NCI-H1694 (cell line): ENCODE results near the gene DDX4.
"Not testable (repeated sequence)": the region's sequence is repeated elsewhere in the genome, so short reads cannot be mapped to it uniquely, and the experiment has no call there.

Experiments
- DNase-seq: peaks from one replicate; lab custom pipeline; 2025; lab: John Stamatoyannopoulos, UW

The DDX4 gene

DNA sequence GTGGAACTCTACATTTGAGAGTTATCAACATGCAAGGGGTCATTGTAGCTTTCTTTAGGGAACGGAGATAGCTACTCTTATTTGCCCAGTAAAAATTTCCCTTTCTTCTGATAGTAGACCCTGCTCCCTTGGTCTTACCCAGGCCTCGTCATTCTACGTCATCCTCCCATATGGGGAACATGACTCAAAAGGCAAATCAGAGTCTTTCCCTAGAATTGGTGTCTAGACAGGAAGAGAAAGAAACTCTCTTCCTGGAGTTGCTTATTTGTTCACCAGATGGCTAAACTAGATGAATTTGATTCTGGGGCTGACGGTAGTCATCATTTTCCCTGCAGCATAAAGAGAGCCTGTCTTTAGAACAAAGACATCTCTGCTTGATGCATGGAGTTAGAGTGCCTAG, 13.6 kb upstream of the DDX4 start:
- DNase-seq, result no peak

DNA sequence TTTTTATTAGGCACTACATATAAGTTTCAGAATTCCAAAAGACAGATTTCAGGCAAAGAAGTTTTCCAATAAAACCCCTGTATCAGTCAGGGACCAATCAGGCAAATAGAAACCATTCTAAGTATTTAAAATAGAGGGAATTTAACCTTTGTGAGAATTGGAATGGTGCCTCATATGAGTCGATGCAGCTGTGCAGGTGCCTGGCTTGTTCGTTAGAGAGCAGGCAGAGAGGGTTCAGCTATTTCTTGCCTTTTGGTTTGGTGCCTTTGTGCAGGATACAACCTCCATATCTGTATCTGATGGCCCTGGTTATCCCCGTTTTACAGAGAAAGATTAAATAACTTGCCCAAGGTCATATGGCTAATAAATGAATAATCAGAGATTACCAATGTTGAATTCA, 6.0 kb upstream of the DDX4 start:
- no peak for DNase-seq

DNA sequence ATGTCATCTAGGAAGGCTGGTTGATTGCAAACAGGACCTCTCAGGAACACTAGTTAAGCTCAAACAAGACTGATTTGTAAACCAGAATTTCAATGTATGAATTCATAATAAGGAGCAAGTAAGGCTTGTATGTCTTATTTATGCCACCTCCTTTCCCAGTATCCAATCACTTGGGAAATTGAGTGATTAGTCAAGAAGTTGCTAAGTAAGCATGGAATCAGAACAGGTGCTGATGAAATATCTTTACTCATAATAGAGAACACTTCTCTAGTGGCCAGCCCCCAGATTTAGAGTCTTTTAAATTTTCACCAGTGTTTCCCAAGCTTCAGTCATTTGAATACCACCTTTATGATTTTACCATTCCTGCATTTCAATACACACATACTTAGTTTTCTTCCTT, 5.3 kb upstream of the DDX4 start:
- DNase-seq, result no peak

DNA sequence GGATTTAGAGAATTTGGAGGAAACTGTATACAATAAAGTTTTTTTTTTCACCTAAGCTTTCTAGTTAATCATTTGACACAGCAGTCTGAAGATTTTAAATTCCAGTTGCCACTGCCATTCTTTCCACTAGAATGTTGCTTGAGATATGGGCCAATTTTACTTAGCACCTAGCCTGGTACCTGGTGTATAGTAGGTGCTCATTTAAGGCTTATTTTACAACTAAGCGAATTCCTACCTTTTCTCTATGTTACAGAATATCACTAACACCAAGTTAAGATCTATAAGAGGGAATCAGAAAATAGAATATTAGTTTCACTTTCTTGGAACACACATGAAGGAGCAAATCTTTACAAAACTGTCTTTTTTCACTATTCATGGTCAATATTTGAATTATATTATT, 3.2 kb upstream of the DDX4 start:
- no peak for DNase-seq

DNA sequence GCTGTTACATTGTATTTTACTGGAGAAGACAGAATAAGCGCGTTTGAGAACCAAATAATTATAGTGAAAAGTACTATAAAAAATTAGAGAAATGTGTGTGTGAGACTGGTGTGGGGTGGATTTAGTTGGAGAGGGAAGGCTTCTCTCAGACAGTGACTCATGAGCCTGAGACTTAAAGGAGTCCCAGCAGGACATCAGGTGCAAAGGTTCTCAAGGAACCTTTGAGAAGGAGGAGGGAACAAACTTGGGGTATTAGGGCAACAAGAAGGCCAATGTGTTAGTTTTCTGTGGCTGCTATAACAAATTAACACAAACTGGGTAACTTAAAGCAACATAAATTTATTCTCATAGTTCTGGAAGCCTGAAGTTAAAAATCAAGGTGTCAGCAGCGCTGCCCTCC, 4.9 kb downstream of the DDX4 start:
- DNase-seq, result no peak

DNA sequence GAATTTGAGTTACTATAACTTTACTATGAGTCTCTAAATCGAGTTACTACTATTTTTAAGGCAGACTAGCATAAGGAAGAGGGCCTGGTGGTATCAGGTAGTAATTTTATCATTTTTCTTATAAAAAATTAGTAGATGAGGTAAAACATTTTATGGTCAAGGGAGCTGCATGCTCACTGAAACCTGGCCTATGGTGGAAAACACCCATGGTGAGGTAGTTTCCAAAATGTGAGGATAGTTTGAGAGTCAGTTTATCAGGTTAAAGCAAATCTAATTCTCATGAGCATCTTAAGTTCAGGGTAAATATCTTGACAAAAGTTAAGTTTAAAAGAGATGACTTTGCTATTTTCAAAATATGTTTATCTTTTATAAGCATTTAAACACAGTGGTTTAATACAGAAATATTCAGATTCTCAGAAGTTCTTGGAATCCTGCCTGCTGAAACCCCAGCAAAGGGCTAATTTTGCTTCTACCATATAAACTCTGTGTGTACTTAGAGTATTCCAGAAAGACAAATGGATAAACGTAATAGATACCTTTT, 10.0 kb downstream of the DDX4 start:
- no peak for DNase-seq

DNA sequence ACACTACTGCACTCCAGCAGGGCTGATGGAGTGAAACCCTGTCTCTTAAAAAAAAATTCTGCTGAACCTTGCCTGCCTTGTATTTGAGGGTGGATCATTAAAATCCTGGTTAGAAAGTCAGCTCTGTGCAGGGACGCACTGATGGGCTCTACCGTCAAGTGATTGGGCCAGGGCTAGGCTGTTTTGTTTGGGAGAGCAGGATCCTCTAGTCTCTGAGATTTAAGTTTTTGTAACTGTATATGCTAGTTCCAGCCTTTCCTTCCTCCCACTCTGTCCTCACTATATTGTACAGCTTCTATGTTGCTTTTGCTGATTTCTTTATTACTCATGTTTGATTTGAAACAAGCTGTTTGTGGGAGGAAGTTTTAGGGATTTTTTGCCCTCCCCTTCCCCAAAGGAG, 11.5 kb downstream of the DDX4 start:
- no peak for DNase-seq

DNA sequence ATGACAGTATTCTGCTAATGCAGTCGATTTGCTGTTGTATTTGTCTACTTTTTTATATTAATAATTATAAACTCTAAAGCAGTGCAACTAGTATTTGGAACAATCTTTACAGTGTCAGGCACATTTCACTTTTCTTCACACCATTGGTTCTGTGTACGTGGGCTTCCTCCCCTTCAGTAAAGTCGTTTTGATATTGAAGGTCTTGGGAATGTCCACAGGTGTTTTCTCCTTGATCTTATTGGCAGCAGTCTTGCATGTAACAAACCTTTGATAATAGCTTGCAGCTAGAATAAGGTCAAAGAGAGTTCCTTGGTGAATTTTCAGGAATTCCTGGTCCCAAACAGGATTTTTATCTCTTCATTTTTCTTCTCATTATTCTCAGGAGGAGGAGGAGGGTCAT, 12.2 kb downstream of the DDX4 start:
- DNase-seq, result no peak

DNA sequence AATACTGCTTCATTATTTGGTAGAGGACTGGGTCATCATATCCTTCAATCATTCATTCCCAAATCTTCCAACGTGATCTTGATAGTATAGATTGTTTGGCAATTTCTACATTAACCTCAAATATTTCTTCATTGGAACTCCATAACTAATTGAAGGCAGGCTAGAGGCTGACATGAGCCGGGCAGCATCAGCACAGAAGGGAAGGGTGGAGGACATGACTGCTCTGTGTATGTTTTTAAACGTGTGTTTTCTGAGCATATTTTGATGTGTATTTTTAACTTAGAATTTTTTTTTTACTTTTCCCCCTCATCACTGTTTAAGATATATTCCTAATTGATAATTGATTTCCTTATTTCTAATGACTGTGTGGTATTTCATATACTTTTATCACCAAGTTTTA, 12.6 kb downstream of the DDX4 start:
- DNase-seq, result no peak

DNA sequence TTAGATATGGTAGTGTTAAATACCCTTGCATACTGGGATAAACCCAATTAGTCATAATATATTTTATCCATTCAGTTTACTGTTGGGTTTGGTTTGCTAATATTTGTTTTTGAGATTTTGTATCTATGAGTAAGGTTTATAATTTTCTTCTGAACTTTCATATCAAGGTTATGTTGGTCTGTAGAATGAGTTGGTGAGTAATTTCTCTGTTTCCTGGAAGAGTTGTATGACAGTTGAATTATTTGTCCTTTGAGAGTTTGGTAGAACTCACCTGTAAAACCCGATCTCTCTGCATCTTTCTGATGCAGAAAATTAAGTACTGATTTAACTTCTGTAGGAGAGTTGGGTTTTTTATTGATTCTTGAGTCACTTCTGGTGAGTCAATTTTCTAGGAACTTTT, 20.4 kb downstream of the DDX4 start:
- DNase-seq, result no peak

DNA sequence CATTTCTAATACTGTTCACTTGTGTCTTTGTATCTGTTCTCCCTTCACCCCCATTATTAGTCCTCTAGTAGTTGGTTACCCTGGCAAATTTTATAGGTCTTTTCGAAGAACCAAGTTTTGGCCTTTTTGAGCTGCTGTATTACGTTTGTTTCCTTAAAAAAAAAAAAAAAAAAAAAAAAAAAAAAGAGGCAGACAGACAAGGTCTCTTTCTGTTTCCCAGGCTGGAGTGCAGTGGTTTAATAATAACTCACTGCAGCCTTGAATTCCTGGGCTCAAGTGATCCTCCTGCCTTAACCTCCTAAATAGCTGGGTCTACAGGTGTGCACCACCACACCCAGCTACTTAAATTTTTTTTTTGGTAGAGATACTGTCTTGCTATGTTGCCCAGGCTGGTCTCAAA, 20.9 kb downstream of the DDX4 start:
- no peak for DNase-seq

DNA sequence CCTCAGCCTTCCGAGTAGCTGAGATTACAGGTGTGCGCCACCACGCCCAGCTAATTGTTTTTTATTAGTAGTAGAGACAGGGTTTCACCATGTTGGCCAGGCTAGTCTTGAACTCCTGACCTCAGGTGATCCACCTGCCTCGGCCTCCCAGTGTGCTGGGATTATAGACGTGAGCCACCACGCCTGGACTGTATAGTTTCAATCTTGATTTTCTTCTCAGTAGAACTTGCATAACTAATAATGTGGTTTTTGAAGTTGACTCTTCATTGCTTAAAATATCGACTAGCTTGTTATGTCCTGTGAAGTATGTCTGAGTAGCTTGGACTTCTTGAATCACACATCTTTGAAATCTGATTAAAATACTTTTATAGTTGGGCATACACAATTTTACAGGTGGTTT, 23.9 kb downstream of the DDX4 start:
- DNase-seq, result not testable (repeated sequence)

DNA sequence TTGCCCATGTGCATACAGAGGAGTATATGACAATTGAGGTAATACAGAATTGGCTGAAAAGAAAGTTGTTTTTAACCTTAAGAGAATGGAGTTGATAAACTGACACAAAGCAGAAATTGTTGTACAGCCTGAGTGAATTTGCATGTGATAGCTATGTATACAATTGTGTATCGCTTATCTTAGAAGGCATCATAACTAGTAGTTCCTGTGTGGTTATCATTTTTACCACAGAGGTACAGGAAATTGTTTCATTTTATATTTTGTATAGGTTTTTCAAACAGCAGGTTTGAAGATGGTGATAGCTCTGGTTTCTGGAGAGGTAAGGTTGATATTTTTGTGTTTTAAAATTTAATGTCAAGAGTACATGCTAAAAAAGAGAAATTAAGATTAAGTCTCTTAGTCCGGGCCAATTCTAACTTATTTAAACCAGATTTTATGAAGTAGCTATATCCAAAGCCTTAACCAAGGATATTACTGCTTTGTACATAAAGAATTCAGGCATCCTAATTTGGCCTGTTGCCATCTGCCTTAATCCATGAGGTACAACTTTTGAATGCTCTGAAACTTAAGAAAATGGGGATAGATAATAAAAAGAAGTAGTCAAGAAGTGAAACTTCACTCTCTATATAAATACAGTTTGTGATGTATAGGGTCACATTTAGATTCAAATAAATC, 26.0 kb downstream of the DDX4 start:
- no peak for DNase-seq

DNA sequence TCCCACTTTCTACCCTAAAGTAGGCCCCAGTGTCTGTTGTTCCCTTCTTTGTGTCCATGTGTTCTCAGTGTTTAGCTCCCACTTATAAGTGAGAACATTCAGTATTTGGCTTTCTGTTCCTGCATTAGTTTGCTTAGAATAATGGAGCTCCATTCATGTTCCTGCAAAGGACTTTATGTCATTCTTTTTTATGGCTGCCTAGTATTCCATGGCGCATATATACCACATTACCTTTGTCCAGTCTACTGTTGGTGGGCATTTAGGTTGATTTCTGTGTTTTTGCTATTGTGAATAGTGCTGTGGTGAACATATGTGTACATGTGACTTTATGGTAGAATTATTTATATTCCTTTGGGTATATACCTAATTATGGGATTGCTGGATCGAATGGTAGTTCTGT, 30.4 kb downstream of the DDX4 start:
- DNase-seq, result no peak

DNA sequence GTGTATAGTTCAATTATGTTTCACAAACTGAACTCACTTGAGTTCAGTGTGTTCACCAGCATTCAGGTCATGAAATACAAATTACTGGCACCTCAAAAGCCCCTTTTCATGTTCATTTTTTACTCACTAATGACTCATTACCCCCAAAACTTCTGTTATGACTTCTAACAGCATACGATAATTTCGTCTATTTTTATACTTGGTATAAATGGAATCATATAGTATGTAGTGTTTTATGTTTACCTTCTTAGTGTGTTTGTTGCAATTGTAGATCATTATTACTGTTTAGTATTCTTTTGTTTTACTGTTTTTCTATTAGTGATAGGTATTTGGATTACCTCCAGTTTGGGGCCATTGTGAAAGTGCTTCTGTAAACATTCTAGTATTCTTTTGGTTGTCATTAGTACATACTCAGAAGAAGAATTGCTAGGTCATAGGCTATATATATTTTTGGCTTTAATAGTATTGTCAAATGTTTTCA, 33.4 kb downstream of the DDX4 start:
- DNase-seq, result no peak

DNA sequence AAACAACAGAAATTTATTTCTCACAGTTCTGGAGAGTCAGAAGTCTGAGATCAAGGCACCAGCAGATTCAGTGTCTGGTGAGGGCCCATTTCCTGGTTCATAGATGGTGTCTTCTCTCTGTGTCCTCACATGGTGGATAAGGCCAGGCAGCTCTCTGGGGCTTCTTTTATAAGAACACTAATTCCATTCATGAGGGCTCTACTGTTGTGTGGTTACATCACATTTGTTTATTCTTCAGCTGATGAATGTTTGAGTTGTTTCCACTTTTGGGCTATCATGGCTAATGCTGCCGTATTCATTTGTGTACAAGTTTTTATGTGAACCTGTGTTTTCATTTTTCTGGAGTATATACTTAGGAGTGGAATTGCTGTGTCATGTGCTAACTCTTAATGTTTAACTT, 35.2 kb downstream of the DDX4 start:
- no peak for DNase-seq

DNA sequence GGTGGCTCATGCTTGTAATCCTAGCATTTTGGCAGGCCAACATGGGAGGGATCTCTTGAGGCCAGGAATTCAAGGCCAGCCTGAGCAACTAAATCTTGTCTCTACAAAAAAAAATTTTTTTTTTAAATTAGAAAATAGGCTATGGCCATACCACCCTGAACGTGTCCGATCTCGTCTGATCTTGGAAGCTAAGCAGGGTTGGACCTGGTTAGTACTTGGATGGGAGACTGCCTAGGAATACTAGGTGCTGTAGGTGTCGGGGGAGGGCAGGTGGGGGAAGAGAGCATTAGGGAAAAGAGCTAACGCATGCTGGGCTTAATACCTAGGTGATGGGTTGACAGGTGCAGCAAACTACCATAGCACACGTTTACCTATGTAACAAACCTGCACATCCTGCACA, 39.5 kb downstream of the DDX4 start:
- DNase-seq, result no peak

DNA sequence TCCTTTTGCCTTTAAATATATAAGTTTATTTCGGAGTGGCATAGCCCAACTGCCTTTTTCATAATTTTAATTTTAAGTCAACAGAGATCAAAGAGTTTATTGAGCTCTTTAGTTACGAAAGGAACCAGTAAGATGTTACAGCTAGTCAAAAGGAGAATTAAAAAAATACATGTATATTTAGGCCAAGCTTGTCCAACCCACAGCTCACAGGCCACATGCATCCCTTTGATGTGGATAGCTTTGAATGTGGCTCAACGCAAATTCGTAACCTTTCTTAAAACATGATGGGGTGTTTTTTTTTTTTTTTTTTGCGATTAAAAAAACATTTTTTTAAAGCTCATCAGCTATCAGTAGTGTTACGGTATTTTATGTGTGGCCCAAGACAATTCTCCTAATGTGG, 63.1 kb downstream of the DDX4 start:
- no peak for DNase-seq

DNA sequence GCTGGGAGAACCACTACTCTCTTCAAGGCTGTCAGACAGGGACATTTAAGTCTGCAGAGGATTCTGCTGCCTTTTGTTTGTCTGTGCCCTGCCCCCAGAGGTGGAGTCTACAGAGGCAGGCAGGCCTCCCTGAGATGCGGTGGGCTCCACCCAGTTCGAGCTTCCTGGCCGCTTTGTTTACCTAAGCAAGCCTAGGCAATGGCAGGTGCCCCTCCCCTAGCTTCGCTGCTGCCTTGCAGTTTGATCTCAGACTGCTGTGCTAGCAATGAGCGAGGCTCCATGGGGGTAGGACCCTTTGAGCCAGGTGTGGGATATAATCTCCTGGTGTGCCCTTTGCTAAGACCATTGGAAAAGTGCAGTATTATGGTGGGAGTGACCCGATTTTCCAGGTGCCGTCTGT, 71.0 kb downstream of the DDX4 start:
- DNase-seq, result not testable (repeated sequence)

DNA sequence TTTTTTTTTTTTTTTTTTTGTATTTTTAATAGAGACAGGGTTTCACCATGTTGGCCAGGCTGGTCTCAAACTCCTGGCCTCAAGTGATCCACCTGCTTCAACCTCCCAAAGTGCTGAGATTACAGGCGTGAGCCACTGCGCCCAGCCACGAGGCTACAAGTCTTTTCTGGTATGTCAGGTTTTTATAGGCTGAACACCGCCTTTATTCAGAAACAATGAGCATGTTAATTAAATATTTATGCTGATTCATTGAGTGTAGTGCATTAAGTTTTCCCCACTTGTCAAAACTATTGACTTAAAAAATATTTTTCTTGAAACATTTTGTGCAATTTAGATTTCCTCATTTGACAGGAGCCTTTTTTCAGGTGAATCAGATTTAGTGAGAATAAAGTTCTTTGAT, 78.1 kb downstream of the DDX4 start:
- not testable (repeated sequence) for DNase-seq

DNA sequence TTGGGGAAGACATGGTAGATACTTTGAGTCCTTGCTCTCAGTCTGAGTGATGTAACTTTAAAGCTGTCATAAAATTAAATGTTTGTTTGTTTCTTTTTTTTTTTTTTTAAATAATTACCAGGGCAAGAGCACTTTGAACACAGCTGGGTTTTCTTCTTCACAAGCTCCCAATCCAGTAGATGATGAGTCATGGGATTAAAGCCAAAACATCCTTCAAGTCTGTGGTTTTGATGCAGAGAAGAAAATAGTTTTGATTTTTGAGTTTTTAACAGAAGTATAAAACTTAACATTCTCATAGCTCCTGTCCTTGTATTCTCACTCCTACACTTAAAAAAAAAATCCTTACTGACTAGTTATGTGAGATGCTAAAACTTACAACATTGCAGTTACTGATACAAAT, 78.5 kb downstream of the DDX4 start:
- DNase-seq, result no peak

DNA sequence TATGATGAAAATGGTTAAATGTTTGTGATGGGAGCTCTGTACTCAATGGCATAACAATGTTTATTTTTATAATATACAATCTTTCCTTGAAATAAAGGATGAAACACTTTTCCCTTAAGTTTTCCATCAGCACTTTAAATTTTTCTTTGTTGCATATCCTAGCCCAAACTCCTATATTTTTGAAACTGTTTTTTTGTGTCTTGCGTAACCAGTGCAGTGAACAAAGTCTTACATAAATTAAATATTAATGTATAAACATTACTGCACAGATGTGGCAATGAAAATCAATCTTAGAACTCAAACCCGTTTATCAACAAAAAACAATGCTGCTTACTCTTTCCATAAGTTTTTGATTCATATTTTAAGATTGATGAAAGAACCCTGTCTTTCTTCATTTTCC, 79.2 kb downstream of the DDX4 start:
- DNase-seq, result no peak

DNA sequence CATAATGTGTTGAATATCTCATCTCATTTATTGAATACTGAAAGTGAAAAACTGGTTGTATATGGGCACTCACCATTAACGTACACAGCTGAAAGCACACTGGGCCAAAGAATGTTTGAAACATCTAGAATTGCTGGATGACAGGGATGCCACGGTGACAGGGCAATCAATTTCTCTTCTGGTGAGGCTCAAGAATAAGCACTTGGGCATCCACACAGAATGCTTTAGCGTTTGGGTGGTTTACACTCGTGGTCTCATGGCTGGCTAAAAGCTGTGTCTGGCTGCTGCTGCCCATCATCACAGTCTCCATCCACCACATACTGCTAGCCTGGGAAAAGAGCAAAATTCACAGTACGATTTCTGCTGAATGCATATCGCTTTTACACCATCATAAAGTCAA, 82.6 kb downstream of the DDX4 start:
- no peak for DNase-seq

DNA sequence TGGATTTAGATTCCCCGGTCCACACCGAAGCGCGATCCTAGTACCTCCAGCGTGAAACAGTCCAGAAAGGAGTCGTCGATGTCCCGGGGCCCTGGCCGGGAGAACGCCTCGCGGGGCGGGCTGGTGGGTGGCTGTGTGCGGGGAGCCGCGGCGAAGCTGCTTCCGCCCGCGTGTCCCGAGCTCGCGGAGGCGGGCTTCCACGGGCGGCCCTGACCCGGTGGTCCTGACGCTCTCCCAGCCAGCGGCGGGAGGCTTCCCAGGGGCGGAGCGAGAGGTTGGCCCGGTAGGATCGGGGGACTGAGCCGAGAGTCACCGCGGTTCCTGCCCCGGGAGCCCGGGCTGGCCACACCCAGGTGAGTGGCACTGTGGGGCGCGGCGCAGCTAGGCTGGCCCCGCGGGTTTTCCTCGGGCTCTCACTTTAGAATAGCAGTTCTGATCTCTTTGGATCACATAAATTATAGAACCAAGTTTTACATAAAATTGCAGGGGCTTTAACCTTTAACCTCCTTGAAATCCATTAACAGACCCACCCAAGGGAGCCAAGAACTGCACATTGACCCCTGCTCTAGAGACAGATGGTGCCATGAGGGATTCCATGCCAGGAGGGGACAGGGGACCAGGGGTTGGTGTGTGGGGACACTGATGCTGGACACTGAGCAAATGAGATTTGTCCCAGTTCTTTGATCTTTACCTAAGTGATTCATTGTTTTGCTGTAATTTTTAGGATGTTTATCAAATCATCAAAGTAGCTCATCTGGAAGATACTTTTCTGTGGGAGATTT, 84.1 kb downstream of the DDX4 start:
- no peak for DNase-seq
